ENCODE measurements around the gene ST8SIA6.

ST8SIA6 gene

DNA sequence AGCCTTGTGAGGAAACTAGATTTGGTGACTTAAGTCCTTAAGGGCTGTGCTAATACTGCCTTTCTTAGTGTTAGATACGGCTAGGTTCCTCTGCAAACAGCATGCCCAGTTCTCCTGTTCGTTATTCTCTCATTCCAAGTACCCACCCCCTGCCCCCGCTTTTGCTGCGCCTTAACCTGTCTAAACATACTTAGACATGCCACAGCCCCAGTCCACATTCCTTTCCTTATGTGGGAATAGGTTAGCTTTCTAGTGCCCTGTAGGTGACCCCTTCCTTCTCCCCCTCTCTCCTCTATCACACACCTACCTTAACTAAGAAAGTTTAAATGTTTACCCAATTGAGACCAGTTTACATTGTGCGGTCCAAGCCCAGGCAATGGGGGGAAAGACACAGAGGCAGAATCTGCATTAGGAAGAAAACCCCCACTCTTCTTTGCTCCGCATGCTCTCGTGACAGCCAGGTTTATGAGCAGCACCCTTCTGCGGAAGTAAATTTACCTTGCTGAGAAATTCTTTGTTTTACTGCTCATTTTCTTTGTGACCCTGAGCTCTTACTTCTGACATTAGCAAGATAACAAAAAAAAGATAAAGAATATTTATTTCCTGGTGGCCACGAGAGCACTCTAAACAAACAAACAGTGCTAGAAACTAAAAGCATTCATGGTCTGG is 177.5 kb downstream of the ST8SIA6 start:
- TF ChIP-seq CTCF (IDR thresholded peaks at IDR 0.05; ENCODE audit: extremely low read depth, missing control alignments), result no peak
- no peak for DNase-seq (ENCODE audit: low spot score)

GRCh38 chr10:17273403-17273802 is 181.0 kb downstream of the ST8SIA6 start:
- DNase-seq (ENCODE audit: low spot score), result no peak
- no peak for TF ChIP-seq CTCF (IDR thresholded peaks at IDR 0.05; ENCODE audit: extremely low read depth, missing control alignments)

DNA sequence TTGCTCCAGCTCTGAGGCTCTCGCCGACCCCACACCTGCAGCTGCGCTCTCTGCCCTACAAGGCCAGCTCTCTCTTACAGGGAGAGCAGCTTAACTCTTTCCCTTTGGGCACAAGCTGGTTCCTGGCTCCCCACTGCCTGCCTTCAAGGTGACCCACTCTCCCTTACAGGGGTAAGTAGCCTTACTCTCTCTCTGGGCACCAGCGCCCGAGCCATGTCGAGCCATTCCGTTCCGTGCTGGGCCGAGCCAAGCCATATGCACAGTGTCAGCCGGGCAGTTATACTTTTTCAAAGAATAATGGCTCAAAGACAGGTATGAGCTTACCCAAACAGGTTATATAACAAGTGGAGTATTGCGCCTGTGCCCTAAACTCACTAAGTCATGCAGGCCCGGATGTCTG is 181.7 kb downstream of the ST8SIA6 start:
- no peak for TF ChIP-seq CTCF (IDR thresholded peaks at IDR 0.05; ENCODE audit: extremely low read depth, missing control alignments)
- no peak for DNase-seq (ENCODE audit: low spot score)
